Nephron progenitor cell (in vitro differentiated cells): ENCODE results near the gene OXLD1.

Experiments used
- DNase-seq: peaks from one replicate; pipeline ENCODE4 v3.0.0; 2021
- H3K27ac Mint-ChIP-seq: 2 replicates; pipeline ENCODE4 v1.8.0; 2021; ENCODE audit warnings: mild to moderate bottlenecking, moderate library complexity, mixed read lengths
- H3K27me3 Mint-ChIP-seq: 2 replicates; pipeline ENCODE4 v1.8.0; 2021; ENCODE audit warnings: mild to moderate bottlenecking, low read depth, mixed read lengths; ENCODE audit not compliant: poor library complexity
- H3K36me3 Mint-ChIP-seq: 2 replicates; pipeline ENCODE4 v1.8.0; 2021; ENCODE audit warnings: low read depth, mixed read lengths
- H3K4me1 Mint-ChIP-seq: 2 replicates; pipeline ENCODE4 v1.8.0; 2021; ENCODE audit warnings: mixed read lengths
- H3K4me3 Mint-ChIP-seq: 2 replicates; pipeline ENCODE4 v1.8.0; 2021; ENCODE audit warnings: mild to moderate bottlenecking, moderate library complexity, mixed read lengths
- H3K9me3 Mint-ChIP-seq: 2 replicates; pipeline ENCODE4 v1.8.0; 2021; ENCODE audit warnings: mild to moderate bottlenecking, moderate library complexity, mixed read lengths
- TF ChIP-seq, protein P1 (sequence below): fragments of 200-600 bp; sonication (generic); IDR thresholded peaks from 2 replicates; pipeline ENCODE4 v1.5.0; 2021; ENCODE audit warnings: antibody characterized with exemption

Gene OXLD1

GRCh38 chr17:81667754-81668153 lies 1.3 kb upstream of the OXLD1 start:
- no peaks in the 10 kb centered on the region for H3K9me3 Mint-ChIP-seq
- H3K4me3 Mint-ChIP-seq = peak overlapping the region; percentile 95
- H3K27ac Mint-ChIP-seq = peak overlapping the region; percentile 83
- DNase-seq = no peak
- H3K4me1 Mint-ChIP-seq = peaks cover 36% of the 10 kb centered on the region
- TF ChIP-seq, protein P1, sequence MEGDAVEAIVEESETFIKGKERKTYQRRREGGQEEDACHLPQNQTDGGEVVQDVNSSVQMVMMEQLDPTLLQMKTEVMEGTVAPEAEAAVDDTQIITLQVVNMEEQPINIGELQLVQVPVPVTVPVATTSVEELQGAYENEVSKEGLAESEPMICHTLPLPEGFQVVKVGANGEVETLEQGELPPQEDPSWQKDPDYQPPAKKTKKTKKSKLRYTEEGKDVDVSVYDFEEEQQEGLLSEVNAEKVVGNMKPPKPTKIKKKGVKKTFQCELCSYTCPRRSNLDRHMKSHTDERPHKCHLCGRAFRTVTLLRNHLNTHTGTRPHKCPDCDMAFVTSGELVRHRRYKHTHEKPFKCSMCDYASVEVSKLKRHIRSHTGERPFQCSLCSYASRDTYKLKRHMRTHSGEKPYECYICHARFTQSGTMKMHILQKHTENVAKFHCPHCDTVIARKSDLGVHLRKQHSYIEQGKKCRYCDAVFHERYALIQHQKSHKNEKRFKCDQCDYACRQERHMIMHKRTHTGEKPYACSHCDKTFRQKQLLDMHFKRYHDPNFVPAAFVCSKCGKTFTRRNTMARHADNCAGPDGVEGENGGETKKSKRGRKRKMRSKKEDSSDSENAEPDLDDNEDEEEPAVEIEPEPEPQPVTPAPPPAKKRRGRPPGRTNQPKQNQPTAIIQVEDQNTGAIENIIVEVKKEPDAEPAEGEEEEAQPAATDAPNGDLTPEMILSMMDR = no peak
- H3K27me3 Mint-ChIP-seq = no peaks in the 10 kb centered on the region
- peaks cover 52% of the 10 kb centered on the region for H3K36me3 Mint-ChIP-seq

DNA sequence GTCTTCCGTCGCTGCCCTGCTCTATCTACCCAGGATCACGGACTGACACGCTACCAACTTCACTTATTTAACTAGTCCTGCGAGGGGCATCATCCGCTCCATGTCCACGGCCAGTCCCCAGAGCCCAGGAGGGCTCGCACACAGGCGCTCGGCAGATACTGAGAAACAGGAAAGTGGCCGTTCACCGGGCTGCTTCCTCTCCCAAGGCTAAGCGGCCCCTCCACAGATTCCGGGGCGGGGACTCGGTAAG lies 388 bp downstream of the OXLD1 start:
- H3K9me3 Mint-ChIP-seq = no peaks in the 10 kb centered on the region
- H3K27me3 Mint-ChIP-seq = no peaks in the 10 kb centered on the region
- peaks cover 34% of the 10 kb centered on the region for H3K36me3 Mint-ChIP-seq
- TF ChIP-seq, protein P1 = no peak
- DNase-seq = no peak
- H3K27ac Mint-ChIP-seq = peak overlapping the region; percentile 78
- H3K4me3 Mint-ChIP-seq = peak overlapping the region; percentile 95
- peaks cover 36% of the 10 kb centered on the region for H3K4me1 Mint-ChIP-seq

- Mint-ChIP-seq H3K4me3 (peak overlapping the region; percentile 95), H3K27me3 (no peaks in the 10 kb centered on the region), H3K4me1 (peaks cover 36% of the 10 kb centered on the region), H3K9me3 (no peaks in the 10 kb centered on the region), H3K27ac (peak overlapping the region; percentile 78), H3K36me3 (peaks cover 33% of the 10 kb centered on the region)
- no peak for DNase-seq
- TF ChIP-seq, protein P1 = no peak
Observed at GRCh38 chr17:81665205-81666091, 957 bp downstream of the OXLD1 start.

GRCh38 chr17:81664051-81664470 lies 2.3 kb downstream of the OXLD1 start:
- Mint-ChIP-seq H3K36me3 (peaks cover 21% of the 10 kb centered on the region), H3K4me1 (peaks cover 36% of the 10 kb centered on the region), H3K4me3 (peak overlapping the region; percentile 44), H3K27ac (no peak overlapping the region), H3K27me3 (peaks cover 3% of the 10 kb centered on the region), H3K9me3 (no peaks in the 10 kb centered on the region)
- TF ChIP-seq, protein P1 = no peak
- DNase-seq = no peak

DNA sequence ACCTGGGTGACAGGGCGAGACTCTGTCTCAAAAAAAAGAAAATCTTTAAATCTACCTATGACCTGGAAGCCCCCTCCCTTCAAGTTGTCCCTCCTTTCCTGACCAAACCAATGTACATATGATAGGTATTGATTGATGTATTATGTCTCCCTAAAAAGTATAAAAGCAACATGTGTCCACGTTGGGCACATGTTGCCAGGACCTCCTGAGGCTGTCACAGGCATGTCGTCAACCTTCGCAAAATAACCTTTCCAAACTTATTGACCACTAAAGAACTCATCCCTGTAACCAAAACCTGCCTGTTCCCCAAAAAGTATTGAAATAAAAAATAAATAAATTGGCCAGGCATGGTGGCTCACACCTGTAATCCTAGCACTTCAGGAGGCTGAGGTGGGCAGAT lies 4.4 kb downstream of the OXLD1 start:
- Mint-ChIP-seq H3K9me3 (no peaks in the 10 kb centered on the region), H3K4me1 (peaks cover 26% of the 10 kb centered on the region), H3K4me3 (no peak overlapping the region), H3K27ac (no peak overlapping the region), H3K27me3 (peaks cover 3% of the 10 kb centered on the region), H3K36me3 (peaks cover 9% of the 10 kb centered on the region)
- TF ChIP-seq, protein P1 = no peak
- no peak for DNase-seq

- H3K27me3 Mint-ChIP-seq = peaks cover 3% of the 10 kb centered on the region
- peaks cover 13% of the 10 kb centered on the region for H3K4me1 Mint-ChIP-seq
- DNase-seq = no peak
- TF ChIP-seq, protein P1 = no peak
- H3K9me3 Mint-ChIP-seq = no peaks in the 10 kb centered on the region
- no peak overlapping the region for H3K27ac Mint-ChIP-seq
- H3K4me3 Mint-ChIP-seq = no peak overlapping the region
- H3K36me3 Mint-ChIP-seq = peaks cover 4% of the 10 kb centered on the region
Observed at GRCh38 chr17:81660441-81660840, 6.0 kb downstream of the OXLD1 start.
